GM23248 (cell line): ENCODE results near the gene PTGER3. TPM values are rescaled to one million over a fixed set of nuclear protein-coding genes. Genes with fewer than 3 reads are reported as not detected.
A peak's percentile ranks its signal among the peaks of the same experiment; 100 is the strongest.

ENCODE experiments used
- DNase-seq: peaks from one replicate; pipeline ENCODE4 v3.0.0-alpha.2; 2015
- H2AFZ ChIP-seq: fragments of 200-600 bp; sonication (generic); 2 replicates; pipeline ENCODE4 v1.6.1; 2016; ENCODE audit warnings: antibody characterized with exemption
- H3F3A ChIP-seq: fragments of 200-600 bp; sonication (generic); 2 replicates; pipeline ENCODE4 v1.6.1; 2016; ENCODE audit warnings: mild to moderate bottlenecking, antibody characterized with exemption, mixed run types; ENCODE audit not compliant: insufficient read depth
- H3K27ac ChIP-seq: fragments of 200-600 bp; sonication (generic); 2 replicates; pipeline ENCODE4 v1.5.1; 2016; ENCODE audit warnings: mild to moderate bottlenecking
- H3K27me3 ChIP-seq: fragments of 200-600 bp; sonication (generic); replicated peaks from 2 replicates; pipeline ENCODE4 v1.6.1; 2016; ENCODE audit warnings: mild to moderate bottlenecking; ENCODE audit not compliant: insufficient read depth
- H3K36me3 ChIP-seq: fragments of 200-600 bp; sonication (generic); 2 replicates; pipeline ENCODE4 v1.6.1; 2016; ENCODE audit warnings: low read depth, mild to moderate bottlenecking
- H3K4me1 ChIP-seq: fragments of 200-600 bp; sonication (generic); 2 replicates; pipeline ENCODE4 v1.6.1; 2016; ENCODE audit warnings: mild to moderate bottlenecking; ENCODE audit not compliant: insufficient read depth
- H3K4me2 ChIP-seq: fragments of 200-600 bp; sonication (generic); one replicate; pipeline ENCODE4 v1.6.1; 2016; ENCODE audit warnings: mild to moderate bottlenecking; ENCODE audit not compliant: unreplicated experiment
- H3K4me3 ChIP-seq: fragments of 200-600 bp; sonication (generic); 2 replicates; pipeline ENCODE4 v1.5.1; 2016; ENCODE audit warnings: mild to moderate bottlenecking
- H3K79me2 ChIP-seq: fragments of 200-600 bp; sonication (generic); 2 replicates; pipeline ENCODE4 v1.6.1; 2016; ENCODE audit warnings: mild to moderate bottlenecking; ENCODE audit not compliant: insufficient read depth
- H3K9ac ChIP-seq: fragments of 200-600 bp; sonication (generic); 2 replicates; pipeline ENCODE4 v1.6.1; 2016; ENCODE audit warnings: mild to moderate bottlenecking
- H3K9me2 ChIP-seq: fragments of 200-600 bp; sonication (generic); 2 replicates; pipeline ENCODE4 v1.6.1; 2016; ENCODE audit warnings: mixed run types, mild to moderate bottlenecking, moderate library complexity; ENCODE audit not compliant: insufficient read depth
- H3K9me3 ChIP-seq: fragments of 200-600 bp; sonication (generic); one replicate; pipeline ENCODE4 v1.6.1; 2017; ENCODE audit warnings: low read depth
- H4K20me1 ChIP-seq: fragments of 200-600 bp; sonication (generic); 2 replicates; pipeline ENCODE4 v1.6.0; 2016; ENCODE audit not compliant: insufficient read depth
- EZH2 ChIP-seq: fragments of 200-600 bp; sonication (generic); IDR thresholded peaks from 2 replicates; pipeline ENCODE4 v1.6.1; 2018; ENCODE audit warnings: antibody characterized with exemption, mild to moderate bottlenecking; ENCODE audit not compliant: insufficient read depth, poor library complexity, severe bottlenecking
- EZH2phosphoT487 ChIP-seq: fragments of 200-600 bp; sonication (generic); IDR thresholded peaks from 2 replicates; pipeline ENCODE4 v1.6.1; 2018; ENCODE audit warnings: antibody characterized with exemption, moderate library complexity, mild to moderate bottlenecking, low read depth; ENCODE audit not compliant: insufficient read depth
- WGBS, 2 experiments: methylation state at CpG; one replicate each; pipeline ENCODE4 v1.1.6; 2015 to 2017; ENCODE audit warnings: low lambda C conversion rate in 2 of 2, low coverage in 1 of 2; ENCODE audit errors: missing lambda C conversion rate in 2 of 2; 5-methylcytosine and 5-hydroxymethylcytosine counted together
- in situ Hi-C: fragments of 300-500 bp; cut with MboI; formaldehyde crosslinking; loops from 2 replicates; pipeline ENCODE4 v1.15.0; 2020
- polyA plus RNA-seq: library from polyadenylated mRNA; unstranded; fragments of >200 nt; fragmentation: Nextera tagmentation; extraction: Ambion mirVana; gene quantifications from 2 replicates; pipeline ENCODE4 v1.2.1, GENCODE V29; 2016
- total RNA-seq: library from RNA; depleted of rRNA; stranded (reverse); fragments of >200 nt; shearing (Covaris generic); gene quantifications from 2 replicates; pipeline ENCODE4 v1.2.3, GENCODE V29; 2014

Gene PTGER3
- total and polyA plus RNA-seq, 2 experiments from 2014 or later = 0.31 to 0.97 TPM

DNA sequence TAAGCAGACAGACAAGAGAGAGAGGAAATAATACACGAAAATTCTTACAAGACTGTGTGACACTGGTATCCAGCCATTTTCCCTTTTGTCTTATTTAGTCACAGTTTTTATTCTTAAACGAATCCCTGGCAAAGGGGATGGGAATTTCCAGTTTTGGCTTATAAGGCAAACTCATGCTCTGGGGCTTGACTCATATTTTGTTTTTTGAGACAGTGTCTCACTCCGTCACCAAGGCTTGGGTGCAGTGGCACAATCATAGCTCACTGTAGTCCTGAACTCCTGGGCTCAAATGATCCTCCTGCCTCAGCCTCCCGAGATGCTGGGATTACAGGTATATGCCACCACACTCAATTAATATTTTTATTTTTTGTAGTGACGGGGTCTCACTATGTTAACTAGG, 31.9 kb downstream of the PTGER3 start:
- H3K9me2 ChIP-seq = no peaks in the 10 kb centered on the region
- H3K36me3 ChIP-seq = no peaks in the 10 kb centered on the region
- H4K20me1 ChIP-seq = no peaks in the 10 kb centered on the region
- TF ChIP-seq EZH2phosphoT487 (no peak), EZH2 (no peak)
- peaks cover 11% of the 10 kb centered on the region for H3K4me1 ChIP-seq
- in situ Hi-C loops = no loop called here
- 25 to 26% methylated on average over 5 of the region's 5 CpGs for WGBS, 2 experiments
- H3K27ac ChIP-seq = no peak overlapping the region
- no peak overlapping the region for H2AFZ ChIP-seq
- H3K9ac ChIP-seq = no peak overlapping the region
- H3K79me2 ChIP-seq = no peaks in the 10 kb centered on the region
- H3K4me3 ChIP-seq = no peak overlapping the region
- no peaks in the 10 kb centered on the region for H3K9me3 ChIP-seq
- peak; percentile 43 for DNase-seq
- H3K4me2 ChIP-seq = no peak overlapping the region
- H3F3A ChIP-seq = no peaks in the 10 kb centered on the region
- no peaks in the 10 kb centered on the region for H3K27me3 ChIP-seq

DNA sequence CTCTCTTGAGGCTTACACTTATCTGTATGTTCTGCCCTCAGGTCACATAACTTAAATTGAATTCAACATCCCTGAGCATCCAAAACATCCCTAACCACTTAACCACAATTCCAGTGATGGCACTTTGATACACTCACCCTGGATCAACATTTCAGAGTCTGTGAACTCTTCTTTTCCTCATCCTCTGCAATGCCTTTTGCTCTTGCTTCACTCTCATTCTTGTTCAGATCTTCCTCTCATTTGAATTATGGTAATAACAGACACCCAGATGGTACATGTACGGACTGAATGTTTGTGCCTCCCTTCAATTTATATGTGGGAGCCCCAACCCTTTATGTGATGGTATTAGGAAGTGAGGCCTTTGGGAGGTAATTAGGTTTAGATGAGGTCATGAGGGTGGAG, 33.4 kb downstream of the PTGER3 start:
- Histone ChIP-seq H3K9me2 (no peaks in the 10 kb centered on the region), H3K9me3 (no peaks in the 10 kb centered on the region), H3K4me3 (no peak overlapping the region), H3F3A (no peaks in the 10 kb centered on the region), H3K27ac (no peak overlapping the region), H3K27me3 (no peaks in the 10 kb centered on the region), H3K36me3 (no peaks in the 10 kb centered on the region), H3K79me2 (no peaks in the 10 kb centered on the region), H3K4me1 (peaks cover 11% of the 10 kb centered on the region), H3K4me2 (no peak overlapping the region), H3K9ac (no peak overlapping the region), H4K20me1 (no peaks in the 10 kb centered on the region), H2AFZ (no peak overlapping the region)
- DNase-seq = peak; percentile 32
- TF ChIP-seq EZH2phosphoT487 = no peak
- TF ChIP-seq EZH2 = no peak
- in situ Hi-C loops = no loop called here
- WGBS, 2 experiments = 86 to 92% methylated on average over 1 of the region's 1 CpG

DNA sequence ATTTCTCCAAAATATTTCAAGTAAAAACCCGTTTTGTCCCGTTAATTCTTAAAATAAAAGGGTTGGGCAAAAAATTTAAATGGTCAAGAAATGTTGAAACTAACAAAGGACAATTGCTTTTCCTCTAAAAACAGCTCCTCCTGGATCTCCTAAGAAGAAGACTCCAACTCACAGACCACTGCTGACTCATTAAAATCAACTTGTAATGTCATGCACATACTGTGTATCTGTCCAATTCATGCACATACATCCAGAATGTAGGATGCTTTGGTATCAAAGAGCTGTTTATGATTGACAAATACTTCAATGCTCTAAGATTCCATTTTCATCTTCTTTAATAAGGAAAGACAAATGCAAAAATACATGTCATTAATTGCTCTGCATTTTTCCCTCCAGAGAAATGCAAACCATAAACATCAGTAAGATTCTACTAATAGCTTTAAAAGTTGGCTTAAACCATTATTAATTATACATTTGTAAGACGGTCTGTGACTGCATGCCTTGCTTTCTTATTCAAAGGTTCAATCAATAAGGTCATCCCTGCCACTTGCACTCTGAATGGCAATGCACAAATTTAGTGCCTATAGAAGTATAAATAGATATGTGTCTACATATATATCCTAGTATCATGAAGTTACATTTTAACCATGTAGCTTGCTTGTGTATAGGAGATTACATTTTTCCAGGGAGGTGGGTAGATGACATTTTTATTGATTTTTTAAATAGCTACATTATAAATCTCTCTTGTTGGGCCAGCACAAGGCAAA, 44.7 kb downstream of the PTGER3 start:
- Histone ChIP-seq H2AFZ (no peak overlapping the region), H3K9me3 (no peaks in the 10 kb centered on the region), H3K79me2 (no peaks in the 10 kb centered on the region), H4K20me1 (no peaks in the 10 kb centered on the region), H3K4me1 (no peaks in the 10 kb centered on the region), H3F3A (no peaks in the 10 kb centered on the region), H3K4me3 (no peak overlapping the region), H3K4me2 (no peak overlapping the region), H3K27ac (no peak overlapping the region), H3K9ac (no peak overlapping the region), H3K36me3 (no peaks in the 10 kb centered on the region), H3K27me3 (no peaks in the 10 kb centered on the region), H3K9me2 (no peaks in the 10 kb centered on the region; the same call in 1 of the 2 replicates)
- in situ Hi-C loops = no loop called here
- DNase-seq = no peak
- 82 to 84% methylated on average over 3 of the region's 3 CpGs for WGBS, 2 experiments
- TF ChIP-seq EZH2phosphoT487 (no peak), EZH2 (no peak)

DNA sequence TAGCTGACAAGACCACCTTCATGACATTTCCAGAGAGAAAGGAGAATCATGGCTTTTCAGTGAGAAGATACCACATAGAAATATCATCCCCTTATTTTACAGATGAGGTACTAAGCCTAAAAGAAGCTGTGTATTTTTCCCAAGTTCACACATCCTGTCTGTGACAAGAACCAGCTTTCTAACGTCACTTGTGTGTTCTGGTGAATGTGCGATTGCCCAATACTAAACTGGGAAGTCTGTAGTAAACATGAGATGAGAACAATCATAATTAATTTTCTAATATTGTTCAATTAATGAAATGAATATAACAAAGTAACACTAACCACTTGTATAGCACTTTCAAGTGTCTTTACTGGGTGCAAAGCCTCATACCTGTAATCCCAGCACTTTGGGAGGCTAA, 46.0 kb downstream of the PTGER3 start:
- H3F3A ChIP-seq = no peaks in the 10 kb centered on the region
- TF ChIP-seq EZH2phosphoT487 (no peak), EZH2 (no peak)

DNA sequence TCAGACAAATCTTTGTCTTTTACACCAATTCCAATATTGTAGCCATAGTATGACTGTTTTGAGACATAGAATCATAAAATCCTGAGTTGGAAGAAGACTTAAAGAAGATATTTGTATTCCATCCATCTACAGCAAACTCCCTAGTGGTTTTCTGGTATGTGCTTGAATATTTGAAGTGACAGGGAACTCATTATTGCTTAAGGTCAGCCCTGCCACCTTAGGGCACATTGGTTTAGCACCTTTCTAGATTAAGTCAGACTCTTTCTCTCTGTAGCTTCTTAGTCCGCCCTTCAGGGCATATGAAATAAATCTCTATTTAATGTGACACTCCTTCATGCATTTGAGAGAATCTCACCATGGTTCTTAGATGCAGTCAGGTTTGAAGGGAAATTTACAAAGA, 49.8 kb downstream of the PTGER3 start:
- no peaks in the 10 kb centered on the region for H4K20me1 ChIP-seq
- H3K79me2 ChIP-seq = no peaks in the 10 kb centered on the region
- no peak for DNase-seq
- no peaks in the 10 kb centered on the region for H3K9me2 ChIP-seq
- no peak overlapping the region for H3K4me2 ChIP-seq
- in situ Hi-C loops = no loop called here
- TF ChIP-seq EZH2 (no peak), EZH2phosphoT487 (no peak)
- H3K27me3 ChIP-seq = no peaks in the 10 kb centered on the region
- H3F3A ChIP-seq = no peaks in the 10 kb centered on the region
- H3K4me1 ChIP-seq = no peaks in the 10 kb centered on the region
- H3K36me3 ChIP-seq = no peaks in the 10 kb centered on the region
- 59 to 61% methylated on average over 1 of the region's 1 CpG for WGBS, 2 experiments
- H3K9me3 ChIP-seq = no peaks in the 10 kb centered on the region
- no peak overlapping the region for H3K9ac ChIP-seq
- H2AFZ ChIP-seq = no peak overlapping the region
- no peak overlapping the region for H3K27ac ChIP-seq
- no peak overlapping the region for H3K4me3 ChIP-seq

More for the DNA sequence above, 46.0 kb downstream of the PTGER3 start:
- Histone ChIP-seq H3K9ac (no peak overlapping the region), H3K4me3 (no peak overlapping the region), H3K79me2 (no peaks in the 10 kb centered on the region), H4K20me1 (no peaks in the 10 kb centered on the region), H3K36me3 (no peaks in the 10 kb centered on the region), H3K9me3 (no peaks in the 10 kb centered on the region), H3K4me2 (no peak overlapping the region), H3K4me1 (no peaks in the 10 kb centered on the region), H3K27me3 (no peaks in the 10 kb centered on the region), H3K9me2 (no peaks in the 10 kb centered on the region; the same call in 1 of the 2 replicates), H2AFZ (no peak overlapping the region), H3K27ac (no peak overlapping the region)
- DNase-seq = no peak
- 48 to 70% methylated on average over 2 of the region's 2 CpGs for WGBS, 2 experiments
- in situ Hi-C loops = no loop called here
